ENCODE data around the gene KLF2. TPM values are rescaled to one million over a fixed set of nuclear protein-coding genes. Genes with fewer than 3 reads are reported as not detected.
A peak's percentile ranks its signal among the peaks of the same experiment; 100 is the strongest.

Gene KLF2
- total and polyA plus RNA-seq, 2 donors (not counting 1 experiment from before 2014, with no cell fraction given): 6.7 to 19.2 TPM

DNA sequence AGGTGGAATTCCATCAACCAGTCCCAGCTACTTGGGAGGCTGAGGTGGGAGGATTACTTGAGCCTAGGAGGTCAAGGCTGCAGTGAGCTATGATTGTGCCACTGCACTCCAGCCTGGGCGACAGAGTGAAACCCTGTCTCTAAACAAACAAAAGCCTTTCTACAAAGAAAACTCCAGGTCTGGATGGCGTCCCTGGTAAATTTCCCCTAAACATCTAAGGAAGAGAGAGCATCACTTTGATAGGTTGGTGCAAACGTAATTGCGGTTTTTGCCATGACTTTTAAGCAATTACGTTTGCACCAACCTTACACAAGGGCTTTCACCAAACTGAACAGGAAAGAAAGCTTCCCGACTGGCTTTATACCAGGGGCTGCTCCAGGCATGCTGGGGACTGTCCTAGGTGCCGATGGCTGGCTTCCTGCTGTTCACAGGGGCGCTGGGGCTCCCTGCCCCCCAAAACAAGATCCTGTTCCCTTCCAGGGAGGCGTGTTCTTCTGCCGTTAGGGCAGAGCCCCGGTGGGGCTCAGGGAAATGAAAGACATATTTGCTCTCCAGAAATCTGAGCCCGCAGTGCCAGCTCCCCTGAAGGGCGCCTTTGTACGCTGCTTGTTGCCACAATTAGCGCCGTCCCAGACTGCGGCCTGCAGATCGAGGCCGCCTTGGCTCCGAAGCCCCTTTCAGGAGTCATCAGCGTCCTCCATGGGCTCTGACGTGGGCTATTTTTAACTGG lies 38.7 kb upstream of the KLF2 start:
- Histone ChIP-seq H3K36me3 (ENCODE audit: control insufficient read depth, insufficient read depth, low read length) (no peaks in the 10 kb centered on the region), H3K27me3 (ENCODE audit: control insufficient read depth, insufficient read depth, low read length) (peaks cover 9% of the 10 kb centered on the region), H3K4me3 (replicated peaks in 1 of 4; ENCODE audit: control extremely low read depth in 1 of 4, insufficient read depth in 1 of 4, low read depth in 3 of 4, low read length in 4 of 4) (no peak overlapping the region), H3K4me1 (ENCODE audit: control insufficient read depth, extremely low read depth, insufficient read depth, low read length) (peaks cover 12% of the 10 kb centered on the region), H3K27ac (ENCODE audit: insufficient read depth, low read length) (no peak overlapping the region), H2AFZ (ENCODE audit: low read length) (no peak overlapping the region), H4K20me1 (ENCODE audit: control insufficient read depth, extremely low read depth, insufficient read depth, low read length) (no peaks in the 10 kb centered on the region), H3K79me2 (ENCODE audit: control insufficient read depth, insufficient read depth, low read length) (no peaks in the 10 kb centered on the region), H3K9ac (ENCODE audit: insufficient read depth, low read length) (no peak overlapping the region), H3K9me3 (ENCODE audit: control insufficient read depth, insufficient read depth, low read depth, low read length) (no peaks in the 10 kb centered on the region), H3K4me2 (ENCODE audit: extremely low read depth, insufficient read depth, low read length) (no peak overlapping the region)
- peak in 1 of 2 donors; percentile 37 for DNase-seq (ENCODE audit: low read depth in 2 of 2)
- TF ChIP-seq EZH2 (IDR thresholded peaks at IDR 0.05; ENCODE audit: low read length, missing control alignments): no peak
- TF ChIP-seq, protein P1, sequence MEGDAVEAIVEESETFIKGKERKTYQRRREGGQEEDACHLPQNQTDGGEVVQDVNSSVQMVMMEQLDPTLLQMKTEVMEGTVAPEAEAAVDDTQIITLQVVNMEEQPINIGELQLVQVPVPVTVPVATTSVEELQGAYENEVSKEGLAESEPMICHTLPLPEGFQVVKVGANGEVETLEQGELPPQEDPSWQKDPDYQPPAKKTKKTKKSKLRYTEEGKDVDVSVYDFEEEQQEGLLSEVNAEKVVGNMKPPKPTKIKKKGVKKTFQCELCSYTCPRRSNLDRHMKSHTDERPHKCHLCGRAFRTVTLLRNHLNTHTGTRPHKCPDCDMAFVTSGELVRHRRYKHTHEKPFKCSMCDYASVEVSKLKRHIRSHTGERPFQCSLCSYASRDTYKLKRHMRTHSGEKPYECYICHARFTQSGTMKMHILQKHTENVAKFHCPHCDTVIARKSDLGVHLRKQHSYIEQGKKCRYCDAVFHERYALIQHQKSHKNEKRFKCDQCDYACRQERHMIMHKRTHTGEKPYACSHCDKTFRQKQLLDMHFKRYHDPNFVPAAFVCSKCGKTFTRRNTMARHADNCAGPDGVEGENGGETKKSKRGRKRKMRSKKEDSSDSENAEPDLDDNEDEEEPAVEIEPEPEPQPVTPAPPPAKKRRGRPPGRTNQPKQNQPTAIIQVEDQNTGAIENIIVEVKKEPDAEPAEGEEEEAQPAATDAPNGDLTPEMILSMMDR (conservative IDR thresholded peaks at IDR 0.05 in 1 of 2, IDR thresholded peaks at IDR 0.05 in 1 of 2; ENCODE audit: low read depth in 1 of 2, low read length in 2 of 2): no peak

DNA sequence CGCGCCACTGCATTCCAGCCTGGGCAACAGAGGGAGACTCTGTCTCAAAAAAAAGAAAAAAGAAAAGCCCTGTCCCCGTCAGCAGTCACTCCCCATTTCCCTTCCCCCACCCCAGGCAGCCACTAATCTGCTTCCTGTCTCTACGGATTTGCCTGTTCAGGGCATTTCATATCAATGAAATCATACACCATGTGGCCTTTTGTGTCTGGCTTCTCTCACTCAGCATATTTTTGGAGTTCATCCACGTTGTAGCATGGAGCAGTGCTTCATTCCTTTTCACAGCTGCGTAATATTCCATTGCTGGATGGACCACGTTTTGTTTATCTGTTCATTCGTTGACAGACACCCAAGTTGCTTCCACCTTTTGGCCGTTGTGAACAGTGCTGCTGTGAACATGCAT lies 36.1 kb upstream of the KLF2 start:
- Histone ChIP-seq H3K36me3 (ENCODE audit: control insufficient read depth, insufficient read depth, low read length) (no peaks in the 10 kb centered on the region), H3K4me3 (replicated peaks in 1 of 4; ENCODE audit: control extremely low read depth in 1 of 4, insufficient read depth in 1 of 4, low read depth in 3 of 4, low read length in 4 of 4) (no peak overlapping the region), H3K27ac (ENCODE audit: insufficient read depth, low read length) (no peak overlapping the region), H3K4me1 (ENCODE audit: control insufficient read depth, extremely low read depth, insufficient read depth, low read length) (peaks cover 10% of the 10 kb centered on the region), H3K9ac (ENCODE audit: insufficient read depth, low read length) (no peak overlapping the region), H3K4me2 (ENCODE audit: extremely low read depth, insufficient read depth, low read length) (no peak overlapping the region), H2AFZ (ENCODE audit: low read length) (no peak overlapping the region), H3K27me3 (ENCODE audit: control insufficient read depth, insufficient read depth, low read length) (peaks cover 9% of the 10 kb centered on the region), H3K79me2 (ENCODE audit: control insufficient read depth, insufficient read depth, low read length) (no peaks in the 10 kb centered on the region), H4K20me1 (ENCODE audit: control insufficient read depth, extremely low read depth, insufficient read depth, low read length) (no peaks in the 10 kb centered on the region), H3K9me3 (ENCODE audit: control insufficient read depth, insufficient read depth, low read depth, low read length) (no peaks in the 10 kb centered on the region)
- no peak for TF ChIP-seq EZH2 (IDR thresholded peaks at IDR 0.05; ENCODE audit: low read length, missing control alignments)
- TF ChIP-seq, protein P1 (conservative IDR thresholded peaks at IDR 0.05 in 1 of 2, IDR thresholded peaks at IDR 0.05 in 1 of 2; ENCODE audit: low read depth in 1 of 2, low read length in 2 of 2): no peak
- DNase-seq (ENCODE audit: low read depth in 2 of 2): peak; percentile 28 to 30

GRCh38 chr19:16289594-16289993 lies 35.0 kb upstream of the KLF2 start:
- Histone ChIP-seq H3K27me3 (ENCODE audit: control insufficient read depth, insufficient read depth, low read length) (peaks cover 9% of the 10 kb centered on the region), H3K4me3 (replicated peaks in 1 of 4; ENCODE audit: control extremely low read depth in 1 of 4, insufficient read depth in 1 of 4, low read depth in 3 of 4, low read length in 4 of 4) (no peak overlapping the region), H3K79me2 (ENCODE audit: control insufficient read depth, insufficient read depth, low read length) (no peaks in the 10 kb centered on the region), H2AFZ (ENCODE audit: low read length) (no peak overlapping the region), H3K4me2 (ENCODE audit: extremely low read depth, insufficient read depth, low read length) (no peak overlapping the region), H4K20me1 (ENCODE audit: control insufficient read depth, extremely low read depth, insufficient read depth, low read length) (no peaks in the 10 kb centered on the region), H3K9me3 (ENCODE audit: control insufficient read depth, insufficient read depth, low read depth, low read length) (no peaks in the 10 kb centered on the region), H3K36me3 (ENCODE audit: control insufficient read depth, insufficient read depth, low read length) (no peaks in the 10 kb centered on the region), H3K9ac (ENCODE audit: insufficient read depth, low read length) (no peak overlapping the region), H3K27ac (ENCODE audit: insufficient read depth, low read length) (no peak overlapping the region), H3K4me1 (ENCODE audit: control insufficient read depth, extremely low read depth, insufficient read depth, low read length) (peaks cover 9% of the 10 kb centered on the region)
- DNase-seq (ENCODE audit: low read depth in 2 of 2): no peak
- TF ChIP-seq EZH2 (IDR thresholded peaks at IDR 0.05; ENCODE audit: low read length, missing control alignments): no peak

All from fibroblast of lung (primary cell).